ENCODE data around the gene MFAP3L.

- TF ChIP-seq, protein P1, sequence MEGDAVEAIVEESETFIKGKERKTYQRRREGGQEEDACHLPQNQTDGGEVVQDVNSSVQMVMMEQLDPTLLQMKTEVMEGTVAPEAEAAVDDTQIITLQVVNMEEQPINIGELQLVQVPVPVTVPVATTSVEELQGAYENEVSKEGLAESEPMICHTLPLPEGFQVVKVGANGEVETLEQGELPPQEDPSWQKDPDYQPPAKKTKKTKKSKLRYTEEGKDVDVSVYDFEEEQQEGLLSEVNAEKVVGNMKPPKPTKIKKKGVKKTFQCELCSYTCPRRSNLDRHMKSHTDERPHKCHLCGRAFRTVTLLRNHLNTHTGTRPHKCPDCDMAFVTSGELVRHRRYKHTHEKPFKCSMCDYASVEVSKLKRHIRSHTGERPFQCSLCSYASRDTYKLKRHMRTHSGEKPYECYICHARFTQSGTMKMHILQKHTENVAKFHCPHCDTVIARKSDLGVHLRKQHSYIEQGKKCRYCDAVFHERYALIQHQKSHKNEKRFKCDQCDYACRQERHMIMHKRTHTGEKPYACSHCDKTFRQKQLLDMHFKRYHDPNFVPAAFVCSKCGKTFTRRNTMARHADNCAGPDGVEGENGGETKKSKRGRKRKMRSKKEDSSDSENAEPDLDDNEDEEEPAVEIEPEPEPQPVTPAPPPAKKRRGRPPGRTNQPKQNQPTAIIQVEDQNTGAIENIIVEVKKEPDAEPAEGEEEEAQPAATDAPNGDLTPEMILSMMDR (conservative IDR thresholded peaks at IDR 0.05 in 1 of 2, IDR thresholded peaks at IDR 0.05 in 1 of 2; ENCODE audit: extremely low read depth in 1 of 2, insufficient read depth in 1 of 2, low read depth in 1 of 2, low read length in 2 of 2) = no peak
- no peak for TF ChIP-seq EZH2 (IDR thresholded peaks at IDR 0.05; ENCODE audit: borderline replicate concordance, low read length)
Measured at GRCh38 chr4:169976951-169977350, 49.2 kb downstream of the MFAP3L start.

Measured in mammary epithelial cell (primary cell).